HG02571 (cell line): Measurements from ENCODE around the gene SLC37A4.
"Not testable (repeated sequence)": the region's sequence is repeated elsewhere in the genome, so short reads cannot be mapped to it uniquely, and the experiment has no call there.

Experiments used
- ATAC-seq: cut with Tn5 transposase; IDR thresholded peaks from one replicate; pipeline ENCODE4 v1.9.1; 2021; ENCODE audit warnings: mild to moderate bottlenecking, moderate library complexity; ENCODE audit not compliant: unreplicated experiment

SLC37A4 gene

GRCh38 chr11:119018074-119018938, 12.4 kb downstream of the SLC37A4 start, which contains the start of the genes RPS25 and TRAPPC4:
Gene RPS25 (minus strand): TSS chr11:119018343. CDS start chr11:119018284, 59 bp downstream.
Gene TRAPPC4 (plus strand): TSS chr11:119018766. CDS start chr11:119018796, 30 bp downstream.
- ATAC-seq: peak; percentile 84

- ATAC-seq: not testable (repeated sequence)
These were observed 13.3 kb downstream of the SLC37A4 start for GRCh38 chr11:119017377-119017776.

- ATAC-seq: no peak
These were observed 14.3 kb downstream of the SLC37A4 start for GRCh38 chr11:119016216-119017009.

DNA sequence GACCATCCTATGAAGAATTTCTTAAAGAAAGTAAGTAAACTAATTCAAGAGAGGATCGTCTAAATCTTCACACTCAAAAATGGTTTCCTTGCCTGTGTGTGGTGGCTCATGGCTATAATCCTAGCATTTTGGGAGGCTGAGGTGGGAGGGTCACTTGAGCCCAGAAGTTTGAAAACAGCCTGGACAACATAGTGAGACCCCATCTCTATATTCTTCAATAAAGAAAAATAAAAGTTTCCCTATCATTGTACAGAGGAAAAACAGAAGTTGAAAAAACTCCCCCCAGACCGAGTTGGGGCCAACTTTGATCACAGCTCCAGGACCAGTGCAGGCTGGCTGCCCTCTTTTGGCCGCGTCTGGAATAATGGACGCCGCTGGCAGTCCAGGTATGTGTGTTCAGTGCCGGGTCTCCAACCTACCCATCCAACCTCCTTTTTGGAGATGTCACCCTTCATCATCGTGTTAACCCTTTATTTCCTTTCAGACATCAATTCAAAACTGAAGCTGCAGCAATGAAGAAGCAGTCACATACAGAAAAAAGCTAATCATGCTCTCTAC, 15.5 kb downstream of the SLC37A4 start:
- no peak for ATAC-seq

GRCh38 chr11:119014209-119014924, 16.3 kb downstream of the SLC37A4 start:
- ATAC-seq: no peak

DNA sequence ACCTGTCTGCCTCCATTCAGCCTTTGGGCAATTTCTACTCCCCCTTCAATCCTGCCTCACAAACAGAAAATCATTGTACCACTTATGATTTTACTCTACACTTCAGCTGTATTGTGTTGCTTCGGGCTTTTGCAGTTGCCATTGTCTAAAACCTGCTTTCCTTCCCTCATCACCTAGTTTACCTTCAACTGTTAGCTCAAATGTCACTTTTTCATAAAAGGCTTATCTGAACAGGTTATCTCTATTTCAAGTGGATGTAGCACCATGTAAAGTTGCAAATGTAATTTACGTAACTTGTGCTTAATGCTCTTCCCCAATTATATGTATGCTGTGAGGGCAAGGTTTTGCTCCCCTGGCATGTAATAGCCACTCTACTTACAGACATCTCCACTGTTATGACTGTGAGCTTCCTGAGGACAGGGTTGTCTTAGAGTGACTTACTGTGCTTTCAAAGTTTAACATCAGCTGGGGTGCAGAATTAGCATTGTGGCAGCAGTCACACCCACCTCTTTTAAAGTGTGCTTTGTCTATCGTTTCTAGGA, 18.0 kb downstream of the SLC37A4 start:
- no peak for ATAC-seq

DNA sequence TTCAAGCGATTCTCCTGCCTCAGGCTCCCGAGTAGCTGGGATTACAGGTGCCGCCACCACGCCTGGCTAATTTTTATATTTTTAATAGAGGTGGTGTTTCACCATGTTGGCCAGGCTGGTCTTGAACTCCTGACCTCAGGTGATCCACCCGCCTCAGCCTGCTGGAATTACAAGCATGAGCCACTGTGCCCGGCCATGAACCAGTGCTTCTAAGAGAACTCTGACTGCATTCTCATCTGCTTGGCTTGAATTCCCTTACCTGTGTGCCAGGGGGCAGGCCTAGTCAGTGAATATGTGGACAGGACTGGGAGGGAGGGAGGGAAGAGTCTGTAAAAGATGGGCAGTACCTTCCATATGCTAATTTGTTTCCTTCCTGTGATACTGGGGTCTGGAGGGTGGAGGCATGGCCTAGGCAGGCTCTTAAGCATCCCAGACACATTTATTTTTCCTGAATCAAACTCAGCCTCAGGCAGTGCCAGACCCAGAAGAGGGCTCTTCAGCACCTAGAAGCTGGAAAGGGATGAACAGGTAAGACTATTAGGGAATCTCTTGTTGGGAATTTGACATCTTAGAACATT, 19.1 kb downstream of the SLC37A4 start:
- no peak for ATAC-seq

- ATAC-seq: no peak
These were observed 24.0 kb downstream of the SLC37A4 start for GRCh38 chr11:119006656-119007055.

DNA sequence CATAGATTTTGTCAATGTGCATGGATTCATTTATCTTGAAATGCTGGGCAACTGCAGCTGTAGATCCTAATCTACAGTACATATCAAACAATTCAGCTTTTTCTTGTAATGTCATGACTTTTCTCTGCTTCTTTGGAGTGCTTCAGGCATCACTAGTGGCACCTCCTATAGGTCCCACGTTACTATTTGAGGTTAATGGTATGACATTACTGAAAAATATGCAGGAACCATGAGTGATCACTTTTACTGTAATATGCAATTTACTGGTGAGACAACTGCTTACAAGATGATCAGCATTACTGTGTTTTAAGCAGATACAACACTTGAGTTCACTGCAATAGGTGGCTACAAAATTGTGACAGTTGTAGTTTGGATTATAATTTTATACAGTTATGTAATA, 29.8 kb downstream of the SLC37A4 start:
- no peak for ATAC-seq

DNA sequence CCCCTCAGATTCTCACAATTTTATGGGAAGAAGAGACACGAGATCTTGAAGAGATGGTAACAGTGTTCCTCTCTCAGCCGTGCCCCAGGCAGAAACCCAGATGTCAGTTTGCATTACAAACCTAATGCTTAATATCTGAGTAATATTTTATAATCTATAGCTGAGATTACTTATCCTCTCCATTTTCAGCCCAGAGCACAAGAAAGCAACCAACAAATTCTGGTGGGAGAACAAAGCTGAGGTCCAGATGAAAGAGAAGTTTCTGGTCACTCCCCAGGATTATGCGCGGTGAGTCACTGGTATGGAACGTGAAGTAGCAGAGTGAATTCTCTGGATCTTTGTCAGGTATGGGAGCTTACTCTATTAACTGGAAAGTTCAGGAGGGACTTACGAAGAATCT, 31.9 kb downstream of the SLC37A4 start:
- ATAC-seq: no peak

- no peak for ATAC-seq
These were observed 32.3 kb downstream of the SLC37A4 start for GRCh38 chr11:118998388-118998717.

DNA sequence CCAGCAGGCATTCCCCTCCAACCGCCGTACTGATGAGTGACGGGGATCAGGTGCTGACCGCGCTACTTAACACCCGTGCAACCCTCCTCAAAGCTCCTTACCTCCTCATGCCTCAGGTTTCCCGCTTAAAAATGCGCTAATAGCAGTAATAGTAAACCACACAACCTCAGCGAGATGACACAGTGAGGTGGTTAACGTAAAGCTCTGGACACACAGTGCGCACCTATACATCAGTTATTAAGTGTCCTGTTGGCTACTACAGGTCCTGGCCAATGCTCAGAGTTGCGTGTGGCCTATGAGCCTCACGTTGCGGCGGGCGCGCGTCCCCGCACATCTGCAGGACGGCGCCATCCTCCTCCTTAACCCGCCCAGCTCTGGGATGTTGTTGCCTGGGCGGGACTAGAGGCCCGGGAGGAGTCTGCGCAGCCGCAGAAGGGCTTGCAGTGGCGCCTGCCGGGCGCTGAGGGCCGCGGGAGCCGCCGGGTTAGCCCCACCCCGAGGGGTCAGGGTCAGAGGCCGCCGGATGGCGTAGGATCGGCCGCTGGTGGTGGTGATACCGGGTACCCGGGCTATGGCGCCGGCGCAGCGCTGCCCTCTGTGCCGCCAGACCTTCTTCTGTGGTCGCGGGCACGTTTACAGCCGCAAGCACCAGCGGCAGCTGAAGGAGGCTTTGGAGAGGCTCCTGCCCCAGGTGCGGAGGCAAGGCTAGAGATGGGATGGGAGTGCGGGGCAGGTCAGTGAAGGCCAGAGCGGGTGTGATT, 32.9 kb downstream of the SLC37A4 start, which contains the start of gene CENATAC:
Gene CENATAC, plus strand, starts transcription at position 512 of the 761 bp plus-strand sequence. Its CDS starts 60 bp downstream, at position 572.
- peak; percentile 86 for ATAC-seq

- peak; percentile 5 for ATAC-seq
These were observed 33.6 kb downstream of the SLC37A4 start for GRCh38 chr11:118996926-118997626.

DNA sequence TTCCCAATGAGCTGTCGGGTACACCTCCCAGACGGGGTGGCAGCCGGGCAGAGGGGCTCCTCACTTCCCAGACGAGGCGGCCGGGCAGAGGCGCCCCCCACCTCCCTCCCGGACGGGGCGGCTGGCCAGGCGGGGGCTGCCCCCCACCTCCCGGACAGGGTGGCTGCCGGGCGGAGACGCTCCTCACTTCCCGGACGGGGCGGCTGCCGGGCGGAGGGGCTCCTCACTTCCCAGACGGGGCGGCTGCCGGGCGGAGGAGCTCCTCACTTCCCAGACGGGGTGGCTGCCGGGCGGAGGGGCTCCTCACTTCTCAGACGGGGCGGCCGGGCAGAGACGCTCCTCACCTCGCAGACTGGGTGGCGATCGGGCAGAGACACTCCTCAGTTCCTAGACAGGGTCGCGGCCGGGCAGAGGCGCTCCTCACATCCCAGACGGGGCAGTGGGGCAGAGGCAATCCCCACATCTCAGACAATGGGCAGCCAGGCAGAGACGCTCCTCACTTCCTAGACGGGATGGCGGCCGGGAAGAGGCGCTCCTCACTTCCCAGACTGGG, 39.1 kb downstream of the SLC37A4 start:
- ATAC-seq: not testable (repeated sequence)

GRCh38 chr11:118988280-118988679, 42.4 kb downstream of the SLC37A4 start:
- ATAC-seq: no peak

DNA sequence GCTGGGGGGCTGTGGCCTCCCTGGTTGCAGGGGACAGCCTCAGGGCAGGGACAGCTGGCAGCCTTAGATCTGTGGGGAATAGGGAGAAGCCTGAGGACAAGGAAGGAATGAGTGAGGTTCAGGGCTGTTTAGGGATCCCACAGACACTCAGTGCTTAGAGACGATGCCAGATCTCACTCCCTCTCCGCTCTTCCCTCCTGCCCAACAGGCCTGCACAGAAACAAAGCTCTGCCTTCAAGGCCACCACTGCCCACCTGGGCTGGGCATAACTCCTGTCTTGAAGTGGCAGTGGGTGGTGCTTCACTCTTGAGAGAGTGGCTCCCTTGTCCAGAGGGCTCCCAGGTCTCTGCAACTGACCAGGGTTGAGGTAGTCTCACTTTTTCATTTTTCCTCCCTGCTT, 45.9 kb downstream of the SLC37A4 start:
- no peak for ATAC-seq

DNA sequence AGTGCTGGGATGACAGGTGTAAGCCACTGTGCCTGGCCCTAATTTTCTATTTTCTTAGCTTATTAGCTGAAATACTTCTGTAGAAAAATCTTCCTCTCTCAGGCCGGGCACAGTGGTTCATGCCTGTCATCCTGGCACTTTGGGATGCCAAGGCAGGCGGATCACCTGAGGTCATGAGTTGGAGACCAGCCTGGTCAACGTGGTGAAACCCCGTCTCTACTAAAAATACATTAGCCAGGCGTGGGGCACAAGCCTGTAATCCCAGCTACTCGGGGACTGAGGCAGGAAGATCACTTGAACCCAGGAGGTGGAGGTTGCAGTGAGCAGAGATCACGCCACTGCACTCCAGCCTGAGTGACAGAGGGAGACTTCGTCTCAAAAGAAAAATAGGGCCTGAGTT, 46.3 kb downstream of the SLC37A4 start:
- not testable (repeated sequence) for ATAC-seq

DNA sequence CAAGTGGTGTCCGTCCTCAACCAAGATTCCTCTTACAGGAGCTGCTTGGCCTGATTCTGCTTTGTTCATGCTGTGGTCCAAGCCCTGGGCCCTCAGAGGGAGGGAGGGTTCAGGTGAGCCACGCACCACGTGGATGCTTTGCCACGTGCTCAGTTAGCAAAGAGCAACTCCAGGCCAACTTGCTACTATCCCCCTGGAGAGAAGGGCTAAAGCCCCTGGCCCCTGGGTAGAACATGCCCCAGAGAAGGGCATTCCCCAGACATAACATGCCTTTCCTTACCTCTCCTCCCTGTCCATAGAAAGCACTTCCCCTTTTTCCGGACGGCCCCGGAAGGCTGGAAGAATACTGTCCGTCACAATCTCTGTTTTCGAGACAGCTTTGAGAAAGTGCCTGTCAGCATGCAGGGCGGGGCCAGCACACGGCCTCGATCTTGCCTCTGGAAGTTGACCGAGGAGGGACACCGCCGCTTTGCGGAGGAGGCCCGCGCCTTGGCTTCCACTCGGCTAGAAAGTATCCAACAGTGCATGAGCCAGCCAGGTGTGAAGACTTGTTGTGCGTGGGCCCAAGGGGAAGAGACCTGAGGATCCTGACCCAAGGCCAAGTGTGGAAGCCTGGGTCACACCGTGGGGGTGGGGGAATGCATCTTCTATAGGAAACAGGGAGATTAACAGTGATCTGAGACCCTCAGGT, 50.3 kb downstream of the SLC37A4 start:
- no peak for ATAC-seq
